HG02970 (cell line): ENCODE measurements around the gene CNTD1.
"Not testable (repeated sequence)": the region's sequence is repeated elsewhere in the genome, so short reads cannot be mapped to it uniquely, and the experiment has no call there.

Experiments
- ATAC-seq: cut with Tn5 transposase; IDR thresholded peaks from one replicate; pipeline ENCODE4 v1.9.1; 2021; ENCODE audit warnings: mild to moderate bottlenecking, moderate library complexity, moderate number of reproducible peaks; ENCODE audit not compliant: unreplicated experiment, low FRiP score

Gene CNTD1

DNA sequence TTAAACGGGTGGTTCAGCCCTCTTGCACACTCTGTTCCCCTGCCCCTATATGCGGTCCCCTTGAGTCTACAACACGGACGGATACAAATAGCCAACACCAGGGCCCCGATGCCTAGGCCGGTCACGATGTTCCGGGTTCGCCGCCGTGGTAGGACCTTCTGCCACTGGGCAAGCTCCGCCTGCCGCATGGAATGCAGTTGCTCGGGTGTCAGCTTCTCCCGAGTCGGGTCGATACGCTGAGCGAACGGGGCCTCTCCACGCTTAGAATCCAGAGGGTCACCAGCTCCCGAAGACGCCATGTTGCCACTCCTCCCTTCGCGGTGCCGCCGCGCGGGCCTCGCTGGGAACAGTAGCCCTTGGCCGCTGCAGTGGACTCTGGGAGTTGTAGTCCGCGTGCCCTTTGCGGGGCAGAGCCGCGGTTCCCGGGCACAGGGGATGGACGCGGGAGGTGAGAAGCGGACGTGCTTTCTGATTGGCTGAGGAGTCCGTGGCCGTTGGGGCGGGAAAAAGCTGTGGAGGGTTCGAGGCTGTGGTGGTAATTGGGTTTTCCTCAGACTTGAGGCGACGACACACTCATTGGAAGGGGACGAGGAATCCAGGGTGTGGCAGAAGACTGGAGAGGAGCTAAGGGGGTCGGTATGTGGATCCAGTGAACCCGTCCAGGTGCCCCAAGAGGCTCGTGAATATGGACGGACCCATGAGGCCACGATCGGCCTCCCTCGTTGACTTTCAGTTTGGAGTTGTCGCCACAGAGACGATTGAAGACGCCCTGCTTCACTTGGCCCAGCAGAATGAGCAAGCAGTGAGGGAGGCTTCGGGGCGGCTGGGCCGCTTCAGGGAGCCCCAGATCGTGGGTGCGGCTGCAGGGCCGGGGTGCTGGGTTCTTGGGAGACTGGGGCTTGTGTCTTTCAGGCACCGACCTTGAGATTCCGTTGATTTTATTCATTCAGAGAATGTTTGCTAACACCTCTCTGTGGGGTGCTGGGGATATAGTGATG lies at the start of gene CNTD1, which contains the start of gene COA3:
CNTD1 (plus strand) TSS at position 479 of the 998 bp plus-strand sequence; CDS start at position 686, 207 bp downstream.
COA3 (minus strand) TSS at position 322 of the 998 bp plus-strand sequence; CDS start at position 299, 23 bp downstream.
- peak; percentile 62 for ATAC-seq

GRCh38 chr17:42748908-42749798 lies 49.5 kb upstream of the CNTD1 start:
- ATAC-seq, result no peak

DNA sequence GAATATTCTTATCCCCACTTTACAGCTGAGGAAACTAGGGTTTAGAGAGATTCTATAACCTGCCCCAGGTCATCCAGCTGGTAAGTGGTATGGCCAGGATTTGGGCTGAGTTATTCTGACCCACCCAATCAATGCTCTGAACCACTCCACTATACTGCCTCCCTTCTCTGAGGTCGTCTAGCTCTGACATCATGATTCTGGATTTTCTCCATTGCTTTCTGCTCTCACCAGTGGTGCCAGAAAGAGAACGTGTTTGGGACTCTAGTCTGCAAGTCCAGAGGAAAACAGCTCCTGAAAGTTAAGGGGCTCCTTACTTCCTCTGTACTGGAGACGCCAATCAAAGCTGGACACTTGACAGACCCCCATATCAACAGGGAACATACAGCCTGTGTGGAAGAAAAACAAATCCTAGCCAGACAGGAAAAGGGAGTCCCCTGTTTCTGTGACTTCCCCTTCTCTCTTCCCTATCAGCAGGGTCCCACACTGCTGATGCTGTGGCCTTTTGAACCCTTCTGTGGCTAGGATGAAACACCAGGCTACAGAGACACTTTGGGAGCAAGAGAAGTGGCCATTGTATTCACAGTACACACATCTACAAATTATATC lies 47.8 kb upstream of the CNTD1 start:
- ATAC-seq, result no peak

- no peak for ATAC-seq
These were observed 47.0 kb upstream of the CNTD1 start for GRCh38 chr17:42751628-42752027.

DNA sequence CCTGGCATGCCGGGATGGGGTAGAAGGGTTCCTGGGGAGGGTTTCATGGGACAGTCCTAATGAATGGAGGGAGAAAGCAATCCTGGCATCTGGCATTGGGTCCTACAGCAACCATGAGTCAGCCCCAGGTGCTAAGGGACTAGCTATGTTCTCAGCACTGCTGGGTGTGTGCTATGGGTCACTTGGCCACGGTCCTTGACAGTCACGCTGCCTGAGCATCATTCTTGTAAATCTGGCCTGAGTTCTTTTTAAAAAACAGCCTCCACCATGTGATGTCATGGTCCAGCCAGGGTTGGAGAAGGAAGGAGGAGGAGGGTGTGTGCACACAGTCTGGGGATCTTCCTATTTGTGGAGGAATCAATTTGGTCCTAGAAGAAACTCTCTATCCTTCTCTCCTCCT lies 43.9 kb upstream of the CNTD1 start:
- ATAC-seq, result no peak

GRCh38 chr17:42759982-42760651 lies 38.5 kb upstream of the CNTD1 start:
- ATAC-seq, result no peak

- no peak for ATAC-seq
These were observed 37.7 kb upstream of the CNTD1 start, which contains the start of gene RAMP2 for GRCh38 chr17:42760652-42761581. RAMP2 (plus strand) TSS chr17:42761227; CDS start chr17:42761262, 35 bp downstream.

DNA sequence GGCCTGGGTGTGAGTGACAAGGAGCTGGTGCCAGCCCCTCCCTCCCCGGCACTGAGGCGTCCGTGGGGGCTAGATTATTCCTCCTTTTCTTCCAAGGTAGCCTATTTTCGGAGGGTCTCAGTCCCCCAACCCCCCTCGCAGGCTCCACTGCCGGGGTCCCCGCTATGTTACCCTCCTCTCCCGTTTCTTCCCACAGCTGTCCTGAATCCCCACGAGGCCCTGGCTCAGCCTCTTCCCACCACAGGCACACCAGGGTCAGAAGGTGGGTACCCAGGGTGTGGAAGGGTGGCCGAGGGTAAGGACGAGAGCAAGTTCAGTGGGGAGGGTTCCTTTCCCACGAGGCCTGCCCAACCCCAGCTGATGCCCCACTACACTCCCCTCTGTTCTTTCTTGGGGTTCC lies 37.0 kb upstream of the CNTD1 start:
- ATAC-seq, result no peak

GRCh38 chr17:42766124-42766523 lies 32.5 kb upstream of the CNTD1 start:
- ATAC-seq, result no peak

GRCh38 chr17:42767512-42767911 lies 31.1 kb upstream of the CNTD1 start:
- ATAC-seq, result no peak

DNA sequence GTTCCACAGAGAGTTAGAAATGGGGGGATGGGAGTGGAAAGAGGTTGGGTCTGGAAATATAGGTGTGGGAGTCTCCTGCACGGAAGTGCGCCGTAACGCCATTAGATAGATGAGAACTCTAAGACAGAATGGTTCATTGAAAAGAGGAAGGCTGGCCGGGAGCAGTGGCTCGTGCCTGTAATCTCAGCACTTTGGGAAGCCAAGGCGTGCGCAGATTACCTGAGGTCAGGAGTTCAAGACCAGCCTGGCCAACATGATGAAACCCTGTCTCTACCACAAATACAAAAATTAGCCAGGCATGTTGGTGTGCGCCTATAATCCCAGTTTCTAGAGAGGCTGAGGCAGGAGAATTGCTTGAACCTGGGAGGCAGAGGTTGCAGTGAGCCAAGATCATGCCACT lies 30.7 kb upstream of the CNTD1 start:
- ATAC-seq, result not testable (repeated sequence)

GRCh38 chr17:42769964-42770363 lies 28.7 kb upstream of the CNTD1 start:
- ATAC-seq, result not testable (repeated sequence)

DNA sequence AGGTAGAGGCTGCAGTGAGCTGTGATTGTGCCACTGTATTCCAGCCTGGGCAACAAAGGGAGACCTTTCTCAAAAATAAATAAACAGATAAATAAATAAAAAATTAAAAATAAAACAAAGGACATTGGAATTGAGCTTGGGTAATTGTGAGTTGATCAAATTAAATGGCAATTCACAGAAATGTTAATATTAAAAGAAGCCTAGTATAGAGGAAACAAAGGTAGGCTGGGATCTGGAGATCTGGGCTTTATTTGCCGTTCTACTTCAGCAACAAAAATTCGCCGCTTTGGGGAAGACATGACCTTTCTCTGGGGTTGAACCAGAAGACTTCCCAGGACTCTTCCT lies 25.7 kb upstream of the CNTD1 start:
- no peak for ATAC-seq

- ATAC-seq, result peak; percentile 76
These were observed 25.2 kb upstream of the CNTD1 start, which contains the start of gene VPS25 for GRCh38 chr17:42773290-42774035. VPS25 (plus strand) TSS chr17:42773449; CDS start chr17:42773476, 27 bp downstream.

DNA sequence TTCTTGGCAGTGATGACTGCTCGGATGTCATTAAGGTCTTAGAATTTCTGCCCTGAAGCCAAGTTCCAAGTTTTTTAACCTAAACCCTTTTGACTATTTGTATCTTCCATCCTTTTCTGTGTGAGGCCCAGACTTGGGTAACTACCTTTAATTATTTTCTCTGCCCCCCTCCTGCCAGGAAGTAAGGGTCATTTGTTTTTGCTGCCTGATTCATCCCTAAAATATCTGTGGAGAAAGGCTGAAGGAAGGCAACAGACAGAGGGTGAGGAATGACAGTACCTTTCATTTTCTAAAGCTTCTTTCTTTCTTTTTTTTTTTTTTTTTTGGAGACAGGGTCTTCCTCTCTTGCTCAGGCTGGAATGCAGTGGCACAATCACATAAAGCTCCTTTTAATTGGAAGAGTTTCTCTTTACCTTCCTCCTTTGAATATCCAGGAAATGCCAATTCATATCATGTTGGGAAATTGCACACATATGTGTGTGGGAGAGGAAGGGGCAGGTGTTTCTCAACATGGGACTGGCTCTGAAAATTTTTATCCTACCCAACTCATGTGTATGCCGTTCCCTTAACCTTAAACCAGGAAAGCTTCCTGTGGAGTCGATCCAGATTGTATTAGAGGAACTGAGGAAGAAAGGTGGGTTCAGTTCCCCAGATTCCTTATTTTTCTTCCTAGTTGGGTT lies 24.5 kb upstream of the CNTD1 start:
- ATAC-seq, result no peak

- ATAC-seq, result no peak
These were observed 23.0 kb upstream of the CNTD1 start for GRCh38 chr17:42775534-42776098.

DNA sequence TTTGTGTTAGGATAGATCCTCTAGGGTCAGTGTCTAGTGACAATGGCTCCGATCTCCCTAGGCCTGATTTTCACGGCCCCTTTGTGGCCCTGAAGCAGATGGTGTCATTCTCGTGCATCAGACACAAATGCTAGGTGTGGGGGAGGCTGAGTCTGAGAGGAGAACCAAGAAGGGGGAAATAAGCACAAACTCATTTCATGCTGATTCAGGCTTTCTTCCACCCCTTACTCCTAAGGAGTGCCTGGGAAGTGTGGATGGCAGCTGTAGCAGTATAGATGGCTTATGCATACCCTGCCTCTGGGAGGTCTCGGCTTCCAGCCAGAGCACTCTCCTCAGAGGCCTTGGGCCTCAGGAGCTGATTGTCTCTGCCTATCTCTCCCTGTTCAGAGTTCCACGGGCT lies 20.1 kb upstream of the CNTD1 start:
- no peak for ATAC-seq
